Measurements from ENCODE around the gene ARHGEF33.

- TF ChIP-seq, protein P1, sequence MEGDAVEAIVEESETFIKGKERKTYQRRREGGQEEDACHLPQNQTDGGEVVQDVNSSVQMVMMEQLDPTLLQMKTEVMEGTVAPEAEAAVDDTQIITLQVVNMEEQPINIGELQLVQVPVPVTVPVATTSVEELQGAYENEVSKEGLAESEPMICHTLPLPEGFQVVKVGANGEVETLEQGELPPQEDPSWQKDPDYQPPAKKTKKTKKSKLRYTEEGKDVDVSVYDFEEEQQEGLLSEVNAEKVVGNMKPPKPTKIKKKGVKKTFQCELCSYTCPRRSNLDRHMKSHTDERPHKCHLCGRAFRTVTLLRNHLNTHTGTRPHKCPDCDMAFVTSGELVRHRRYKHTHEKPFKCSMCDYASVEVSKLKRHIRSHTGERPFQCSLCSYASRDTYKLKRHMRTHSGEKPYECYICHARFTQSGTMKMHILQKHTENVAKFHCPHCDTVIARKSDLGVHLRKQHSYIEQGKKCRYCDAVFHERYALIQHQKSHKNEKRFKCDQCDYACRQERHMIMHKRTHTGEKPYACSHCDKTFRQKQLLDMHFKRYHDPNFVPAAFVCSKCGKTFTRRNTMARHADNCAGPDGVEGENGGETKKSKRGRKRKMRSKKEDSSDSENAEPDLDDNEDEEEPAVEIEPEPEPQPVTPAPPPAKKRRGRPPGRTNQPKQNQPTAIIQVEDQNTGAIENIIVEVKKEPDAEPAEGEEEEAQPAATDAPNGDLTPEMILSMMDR (IDR thresholded peaks at IDR 0.05), result no peak
- TF ChIP-seq POLR2A (IDR thresholded peaks at IDR 0.05) (no peak), EP300 (IDR thresholded peaks at IDR 0.05) (no peak)
Observed at GRCh38 chr2:38948995-38949394, 59.3 kb downstream of the ARHGEF33 start.

Measured in sigmoid colon (tissue), 4 donors.